Colonic mucosa (tissue), 4 donors: Measurements from ENCODE around the gene OR52E4. TPM values are rescaled to one million over a fixed set of nuclear protein-coding genes. Genes with fewer than 3 reads are reported as not detected.

ENCODE experiments used
- DNase-seq: peaks from one replicate; pipeline ENCODE4 v3.0.0-alpha.2; 2020
- H3K27ac ChIP-seq: fragments of 200-600 bp; one replicate; pipeline ENCODE4 v1.8.0; 2021
- H3K27me3 ChIP-seq: fragments of 200-600 bp; one replicate; pipeline ENCODE4 v1.8.0; 2021
- H3K36me3 ChIP-seq: fragments of 200-600 bp; one replicate; pipeline ENCODE4 v1.8.0; 2021
- H3K4me1 ChIP-seq: fragments of 200-600 bp; one replicate; pipeline ENCODE4 v1.8.0; 2021; ENCODE audit warnings: mild to moderate bottlenecking
- H3K4me3 ChIP-seq: fragments of 200-600 bp; one replicate; pipeline ENCODE4 v1.8.0; 2021
- H3K9ac ChIP-seq, 2 donors: one replicate each; pipeline ENCODE4 v1.7.0; 2013; ENCODE audit warnings: control low read depth in 2 of 2, low read depth in 2 of 2, low read length in 2 of 2
- H3K9me3 ChIP-seq: fragments of 200-600 bp; one replicate; pipeline ENCODE4 v1.8.0; 2021
- CTCF ChIP-seq: fragments of 200-600 bp; IDR thresholded peaks from one replicate; pipeline ENCODE4 v1.8.0; 2022; ENCODE audit warnings: antibody characterized with exemption, mild to moderate bottlenecking
- intact Hi-C: fragments of 100-400 bp; cut with DNase I; formaldehyde crosslinking; loops from one replicate; pipeline ENCODE4 v1.14.1; 2022
- total RNA-seq, 2 donors: library from RNA; stranded (reverse); fragmentation: NEBNext Ultra II Directional in 1 of 2; extraction: Animal tissue kit (Norgen Biotek cat#: 25700) in 1 of 2; gene quantifications; one replicate each; pipeline ENCODE4 v1.2.1, GENCODE V29; 2021
- donor health status: healthy.
- donor health status: DM: no; HTN: no; CAD: no.
- donor health status: DM: no; HTN: no; CAD: no.

The OR52E4 gene
- total RNA-seq, 2 donors from 2014 or later: not detected

- no peaks in the 10 kb centered on the region for H3K27me3 ChIP-seq
- no peaks in the 10 kb centered on the region for H3K9me3 ChIP-seq
- no peaks in the 10 kb centered on the region for H3K4me1 ChIP-seq
- TF ChIP-seq CTCF: no peak
- intact Hi-C loops: no loop called here
- no peak overlapping the region for H3K4me3 ChIP-seq
- H3K9ac ChIP-seq: no peak overlapping the region
- no peak for DNase-seq
- no peak overlapping the region for H3K27ac ChIP-seq
- H3K36me3 ChIP-seq: no peaks in the 10 kb centered on the region
These were observed 19.1 kb downstream of the OR52E4 start for GRCh38 chr11:5899534-5899933.

- intact Hi-C loops: no loop called here
- H3K9me3 ChIP-seq: no peaks in the 10 kb centered on the region
- H3K4me1 ChIP-seq: no peaks in the 10 kb centered on the region
- DNase-seq: no peak
- no peaks in the 10 kb centered on the region for H3K27me3 ChIP-seq
- H3K4me3 ChIP-seq: no peak overlapping the region
- H3K27ac ChIP-seq: no peak overlapping the region
- no peak for TF ChIP-seq CTCF
- H3K9ac ChIP-seq: no peak overlapping the region
- H3K36me3 ChIP-seq: no peaks in the 10 kb centered on the region
These were observed 30.1 kb downstream of the OR52E4 start for GRCh38 chr11:5910540-5910939.

GRCh38 chr11:5922749-5923426 lies 42.5 kb downstream of the OR52E4 start:
- DNase-seq: no peak
- Histone ChIP-seq H3K4me1 (no peaks in the 10 kb centered on the region), H3K27ac (no peak overlapping the region), H3K36me3 (no peaks in the 10 kb centered on the region), H3K27me3 (no peaks in the 10 kb centered on the region), H3K4me3 (no peak overlapping the region), H3K9ac (no peak overlapping the region), H3K9me3 (no peaks in the 10 kb centered on the region)
- no peak for TF ChIP-seq CTCF
- intact Hi-C loops: no loop called here

GRCh38 chr11:5923427-5923776 lies 43.0 kb downstream of the OR52E4 start:
- Histone ChIP-seq H3K27me3 (no peaks in the 10 kb centered on the region), H3K4me3 (no peak overlapping the region), H3K9ac (no peak overlapping the region), H3K36me3 (no peaks in the 10 kb centered on the region), H3K27ac (no peak overlapping the region), H3K9me3 (no peaks in the 10 kb centered on the region), H3K4me1 (no peaks in the 10 kb centered on the region)
- intact Hi-C loops: no loop called here
- DNase-seq: no peak
- no peak for TF ChIP-seq CTCF

- no peak for TF ChIP-seq CTCF
- H3K9ac ChIP-seq: no peak overlapping the region
- no peaks in the 10 kb centered on the region for H3K27me3 ChIP-seq
- intact Hi-C loops: no loop called here
- no peaks in the 10 kb centered on the region for H3K9me3 ChIP-seq
- H3K27ac ChIP-seq: no peak overlapping the region
- no peak for DNase-seq
- H3K4me1 ChIP-seq: no peaks in the 10 kb centered on the region
- H3K36me3 ChIP-seq: no peaks in the 10 kb centered on the region
- H3K4me3 ChIP-seq: no peak overlapping the region
These were observed 43.4 kb downstream of the OR52E4 start for GRCh38 chr11:5923794-5924193.
